ENCODE measurements around the gene NOM1.

Gene NOM1

DNA sequence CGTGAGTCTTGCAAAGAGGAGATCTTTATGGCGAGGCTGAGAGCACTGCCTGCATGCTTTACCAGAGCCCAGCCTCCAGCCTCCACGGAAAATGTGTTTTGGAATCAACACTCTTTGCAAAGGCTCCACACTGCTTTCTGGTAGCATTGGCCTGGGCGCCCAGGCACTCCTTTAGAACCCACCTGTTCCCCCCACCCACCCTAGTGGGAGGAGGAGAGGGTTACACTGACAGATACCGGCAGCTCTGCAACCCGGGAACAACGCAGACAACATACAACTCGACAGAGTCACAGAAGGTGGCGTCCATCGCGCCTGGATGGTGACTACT is 66.5 kb downstream of the NOM1 start:
- no peak overlapping the region for H3K27ac ChIP-seq (ENCODE audit: low read depth, low read length)
- no peaks in the 10 kb centered on the region for H3K36me3 ChIP-seq (ENCODE audit: control insufficient read depth in 5 of 5, insufficient read depth in 5 of 5, low read length in 5 of 5)
- H3K27me3 ChIP-seq (ENCODE audit: control insufficient read depth in 5 of 5, insufficient read depth in 4 of 5, low read length in 5 of 5) = peaks cover 81 to 96% (median 94%) of the 10 kb centered on the region in 5 donors
- no peak overlapping the region for H3K9ac ChIP-seq (ENCODE audit: low read length in 5 of 5)
- no peak overlapping the region for H3K4me3 ChIP-seq (ENCODE audit: low read depth in 1 of 5, low read length in 5 of 5)
- H3K9me3 ChIP-seq (ENCODE audit: control insufficient read depth in 5 of 5, low read length in 5 of 5) = no peaks in the 10 kb centered on the region
- H3K4me1 ChIP-seq (ENCODE audit: control insufficient read depth in 5 of 5, insufficient read depth in 5 of 5, low read length in 5 of 5) = peaks cover 0 to 27% (median 25%) of the 10 kb centered on the region in 5 donors

DNA sequence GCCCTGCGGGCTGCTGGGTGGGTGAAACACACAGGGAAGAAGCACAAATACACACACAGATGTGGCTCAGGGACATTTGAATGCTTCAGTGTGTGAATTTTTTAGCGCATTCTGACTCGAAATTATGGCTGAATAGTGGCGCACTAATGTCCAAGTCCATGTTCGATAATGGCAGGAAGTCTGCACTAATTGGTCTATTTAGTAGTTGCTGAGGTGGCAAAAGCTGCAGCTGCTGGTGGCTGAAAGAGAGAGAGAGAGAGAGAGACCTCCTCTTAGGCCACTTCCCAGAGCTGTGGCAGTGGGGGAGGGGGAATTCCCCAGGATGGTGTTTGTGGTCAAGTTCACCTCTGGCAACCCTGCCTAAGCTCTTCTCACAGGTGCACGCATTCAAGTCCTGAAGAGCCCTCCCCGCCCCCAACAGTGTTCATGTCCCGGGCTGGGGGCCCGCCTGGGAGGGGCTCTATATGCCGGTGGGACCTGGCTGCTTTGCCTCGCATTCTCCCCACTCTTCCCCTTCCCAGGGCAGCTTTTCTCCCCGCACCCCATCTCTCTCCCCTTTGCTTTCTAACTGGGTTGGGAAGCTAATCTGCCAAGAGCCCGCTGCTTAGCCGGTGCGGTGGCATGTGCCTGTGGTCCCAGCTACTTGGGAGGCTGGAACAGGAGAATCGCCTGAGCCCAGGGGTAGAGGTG is 67.0 kb downstream of the NOM1 start:
- Histone ChIP-seq H3K27ac (ENCODE audit: low read depth, low read length) (no peak overlapping the region), H3K4me3 (ENCODE audit: low read depth in 1 of 5, low read length in 5 of 5) (no peak overlapping the region), H3K9ac (ENCODE audit: low read length in 5 of 5) (no peak overlapping the region), H3K27me3 (ENCODE audit: control insufficient read depth in 5 of 5, insufficient read depth in 4 of 5, low read length in 5 of 5) (peaks cover 82 to 94% (median 92%) of the 10 kb centered on the region in 5 donors), H3K36me3 (ENCODE audit: control insufficient read depth in 5 of 5, insufficient read depth in 5 of 5, low read length in 5 of 5) (no peaks in the 10 kb centered on the region), H3K4me1 (ENCODE audit: control insufficient read depth in 5 of 5, insufficient read depth in 5 of 5, low read length in 5 of 5) (peaks cover 0 to 26% (median 24%) of the 10 kb centered on the region in 5 donors), H3K9me3 (ENCODE audit: control insufficient read depth in 5 of 5, low read length in 5 of 5) (no peaks in the 10 kb centered on the region)

DNA sequence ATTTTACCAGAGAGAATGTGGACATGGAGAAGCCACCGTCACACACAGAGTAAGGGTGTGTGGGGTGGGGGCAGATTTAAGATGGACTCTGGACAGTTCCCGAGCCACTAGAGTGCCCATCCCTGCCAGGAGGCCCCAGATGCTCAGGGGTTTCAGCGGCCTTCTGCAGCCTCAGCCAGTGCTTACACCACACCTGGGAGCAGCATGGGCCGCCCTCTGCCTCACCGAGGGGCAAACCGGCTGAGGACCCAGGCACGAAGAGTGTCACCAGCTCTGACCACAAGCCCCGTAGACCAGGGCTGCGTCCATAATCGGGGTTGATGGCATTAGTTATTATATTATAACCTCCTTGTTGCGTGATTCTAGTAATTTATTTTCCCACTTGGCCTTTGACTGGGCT is 67.6 kb downstream of the NOM1 start:
- Histone ChIP-seq H3K4me1 (ENCODE audit: control insufficient read depth in 5 of 5, insufficient read depth in 5 of 5, low read length in 5 of 5) (peaks cover 0 to 30% (median 24%) of the 10 kb centered on the region in 5 donors), H3K9ac (ENCODE audit: low read length in 5 of 5) (no peak overlapping the region), H3K36me3 (ENCODE audit: control insufficient read depth in 5 of 5, insufficient read depth in 5 of 5, low read length in 5 of 5) (no peaks in the 10 kb centered on the region), H3K27me3 (ENCODE audit: control insufficient read depth in 5 of 5, insufficient read depth in 4 of 5, low read length in 5 of 5) (peaks cover 82 to 94% (median 92%) of the 10 kb centered on the region in 5 donors), H3K4me3 (ENCODE audit: low read depth in 1 of 5, low read length in 5 of 5) (no peak overlapping the region), H3K9me3 (ENCODE audit: control insufficient read depth in 5 of 5, low read length in 5 of 5) (no peaks in the 10 kb centered on the region), H3K27ac (ENCODE audit: low read depth, low read length) (no peak overlapping the region)

DNA sequence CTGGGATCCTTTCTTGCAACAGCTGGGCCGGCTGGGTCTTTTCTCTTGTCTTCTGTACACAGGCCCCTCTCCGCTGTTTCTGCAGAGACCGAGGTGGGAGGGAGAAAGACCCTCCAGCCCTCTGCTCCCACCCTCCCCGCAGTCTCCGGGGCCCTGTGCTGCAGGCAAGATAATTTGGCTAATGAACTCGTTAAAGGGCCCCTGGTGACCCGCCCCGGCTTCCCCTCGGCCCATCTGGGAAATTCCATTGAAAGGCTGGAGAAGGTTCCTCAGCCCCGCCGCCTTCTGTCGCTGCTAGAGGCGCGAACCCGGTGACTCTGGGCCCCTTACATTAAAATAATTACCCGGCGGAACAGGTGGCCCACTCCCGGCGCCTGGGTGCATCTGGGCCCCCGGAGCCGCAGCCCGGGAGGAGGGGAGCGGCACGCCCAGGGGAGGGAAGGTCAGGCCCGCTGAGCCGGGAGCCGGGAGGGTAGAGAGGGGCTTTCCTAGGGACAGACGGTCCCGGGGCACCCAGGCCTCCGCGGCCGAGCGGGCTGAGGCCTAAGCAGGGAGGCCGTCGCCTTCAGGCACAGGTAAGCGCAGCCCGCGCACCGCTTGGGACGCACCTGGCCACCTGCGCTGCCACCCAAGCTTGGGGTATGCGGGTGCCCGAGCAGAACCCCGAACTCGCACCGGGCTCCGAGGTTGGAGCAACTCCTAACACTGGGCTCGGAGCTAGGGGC is 68.3 kb downstream of the NOM1 start:
- no peaks in the 10 kb centered on the region for H3K36me3 ChIP-seq (ENCODE audit: control insufficient read depth in 5 of 5, insufficient read depth in 5 of 5, low read length in 5 of 5)
- no peak overlapping the region for H3K27ac ChIP-seq (ENCODE audit: low read depth, low read length)
- peaks cover 0 to 30% (median 24%) of the 10 kb centered on the region in 5 donors for H3K4me1 ChIP-seq (ENCODE audit: control insufficient read depth in 5 of 5, insufficient read depth in 5 of 5, low read length in 5 of 5)
- peak overlapping the region in 1 of 5 donors; percentile 22 for H3K4me3 ChIP-seq (ENCODE audit: low read depth in 1 of 5, low read length in 5 of 5)
- no peak overlapping the region for H3K9ac ChIP-seq (ENCODE audit: low read length in 5 of 5)
- H3K9me3 ChIP-seq (ENCODE audit: control insufficient read depth in 5 of 5, low read length in 5 of 5) = no peaks in the 10 kb centered on the region
- H3K27me3 ChIP-seq (ENCODE audit: control insufficient read depth in 5 of 5, insufficient read depth in 4 of 5, low read length in 5 of 5) = peaks cover 86 to 96% (median 94%) of the 10 kb centered on the region in 5 donors

DNA sequence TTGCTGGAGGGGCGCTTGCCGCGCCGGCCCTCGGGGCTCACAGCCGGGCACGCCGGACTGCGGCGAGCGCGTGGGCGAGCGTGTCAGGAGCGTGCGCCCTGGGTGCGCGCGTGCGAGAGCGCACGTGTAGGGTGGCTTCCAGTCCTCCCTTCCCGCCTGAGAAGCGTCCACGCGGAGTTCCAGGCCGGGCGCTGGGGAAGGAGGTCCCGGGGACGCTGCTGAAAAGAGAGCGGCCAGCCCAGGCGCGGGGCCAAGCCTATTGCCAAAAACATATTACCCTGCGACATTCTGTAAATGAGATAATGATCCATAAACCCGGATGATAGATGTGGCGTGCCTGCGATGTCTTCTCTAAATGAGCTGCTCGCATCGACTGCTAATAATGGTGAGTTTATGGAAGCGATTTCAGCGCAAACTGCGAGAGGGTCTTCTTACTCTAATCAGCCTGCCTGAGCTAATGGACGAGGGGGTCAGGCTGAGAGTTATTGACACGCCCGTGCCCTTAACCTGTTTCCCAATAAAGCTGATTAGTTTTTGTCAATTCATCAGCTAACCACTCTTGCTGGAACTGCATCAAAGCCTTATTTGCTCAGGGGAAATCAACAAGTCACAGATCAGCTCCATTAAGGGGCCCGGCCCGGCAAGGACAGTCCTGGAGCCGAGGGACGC is 69.0 kb downstream of the NOM1 start:
- peaks cover 0 to 30% (median 24%) of the 10 kb centered on the region in 5 donors for H3K4me1 ChIP-seq (ENCODE audit: control insufficient read depth in 5 of 5, insufficient read depth in 5 of 5, low read length in 5 of 5)
- no peak overlapping the region for H3K27ac ChIP-seq (ENCODE audit: low read depth, low read length)
- H3K27me3 ChIP-seq (ENCODE audit: control insufficient read depth in 5 of 5, insufficient read depth in 4 of 5, low read length in 5 of 5) = peaks cover 86 to 96% (median 95%) of the 10 kb centered on the region in 5 donors
- H3K9ac ChIP-seq (ENCODE audit: low read length in 5 of 5) = no peak overlapping the region
- H3K4me3 ChIP-seq (ENCODE audit: low read depth in 1 of 5, low read length in 5 of 5) = peak overlapping the region in 1 of 5 donors; percentile 22
- H3K36me3 ChIP-seq (ENCODE audit: control insufficient read depth in 5 of 5, insufficient read depth in 5 of 5, low read length in 5 of 5) = no peaks in the 10 kb centered on the region
- no peaks in the 10 kb centered on the region for H3K9me3 ChIP-seq (ENCODE audit: control insufficient read depth in 5 of 5, low read length in 5 of 5)

DNA sequence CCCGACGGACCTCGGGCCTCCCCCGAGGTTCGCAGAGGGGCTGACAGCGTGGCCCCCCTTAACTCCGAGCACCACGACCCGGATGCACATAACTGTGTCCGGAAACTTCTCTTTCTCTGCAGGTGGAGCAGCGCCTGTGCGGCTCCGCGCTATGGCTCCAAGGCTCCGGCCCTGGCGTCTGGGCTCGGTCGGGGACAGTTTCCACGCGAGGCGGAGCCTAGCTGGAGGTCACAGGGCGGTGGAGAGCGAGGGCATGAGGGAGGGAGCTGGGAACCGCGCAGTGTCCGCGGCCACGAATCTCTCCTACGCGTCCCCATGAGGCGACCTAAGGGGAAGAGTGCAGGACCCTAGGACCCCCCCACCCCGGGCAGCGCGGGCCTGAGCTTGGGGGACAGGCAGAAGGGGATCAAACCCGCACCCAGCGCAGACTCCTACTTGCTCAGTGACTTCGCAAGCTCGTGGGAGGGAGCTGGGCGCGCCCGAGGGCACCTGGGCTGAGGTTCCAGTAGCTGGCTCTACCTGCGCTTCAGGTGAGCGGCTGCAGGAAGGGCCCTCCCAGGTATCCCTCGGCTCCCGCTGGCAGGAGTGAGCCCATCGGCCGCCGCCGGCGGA is 69.6 kb downstream of the NOM1 start:
- no peak overlapping the region for H3K27ac ChIP-seq (ENCODE audit: low read depth, low read length)
- H3K9ac ChIP-seq (ENCODE audit: low read length in 5 of 5) = no peak overlapping the region
- peaks cover 0 to 30% (median 24%) of the 10 kb centered on the region in 5 donors for H3K4me1 ChIP-seq (ENCODE audit: control insufficient read depth in 5 of 5, insufficient read depth in 5 of 5, low read length in 5 of 5)
- peaks cover 81 to 93% (median 90%) of the 10 kb centered on the region in 5 donors for H3K27me3 ChIP-seq (ENCODE audit: control insufficient read depth in 5 of 5, insufficient read depth in 4 of 5, low read length in 5 of 5)
- H3K36me3 ChIP-seq (ENCODE audit: control insufficient read depth in 5 of 5, insufficient read depth in 5 of 5, low read length in 5 of 5) = no peaks in the 10 kb centered on the region
- H3K4me3 ChIP-seq (ENCODE audit: low read depth in 1 of 5, low read length in 5 of 5) = no peak overlapping the region
- H3K9me3 ChIP-seq (ENCODE audit: control insufficient read depth in 5 of 5, low read length in 5 of 5) = no peaks in the 10 kb centered on the region

DNA sequence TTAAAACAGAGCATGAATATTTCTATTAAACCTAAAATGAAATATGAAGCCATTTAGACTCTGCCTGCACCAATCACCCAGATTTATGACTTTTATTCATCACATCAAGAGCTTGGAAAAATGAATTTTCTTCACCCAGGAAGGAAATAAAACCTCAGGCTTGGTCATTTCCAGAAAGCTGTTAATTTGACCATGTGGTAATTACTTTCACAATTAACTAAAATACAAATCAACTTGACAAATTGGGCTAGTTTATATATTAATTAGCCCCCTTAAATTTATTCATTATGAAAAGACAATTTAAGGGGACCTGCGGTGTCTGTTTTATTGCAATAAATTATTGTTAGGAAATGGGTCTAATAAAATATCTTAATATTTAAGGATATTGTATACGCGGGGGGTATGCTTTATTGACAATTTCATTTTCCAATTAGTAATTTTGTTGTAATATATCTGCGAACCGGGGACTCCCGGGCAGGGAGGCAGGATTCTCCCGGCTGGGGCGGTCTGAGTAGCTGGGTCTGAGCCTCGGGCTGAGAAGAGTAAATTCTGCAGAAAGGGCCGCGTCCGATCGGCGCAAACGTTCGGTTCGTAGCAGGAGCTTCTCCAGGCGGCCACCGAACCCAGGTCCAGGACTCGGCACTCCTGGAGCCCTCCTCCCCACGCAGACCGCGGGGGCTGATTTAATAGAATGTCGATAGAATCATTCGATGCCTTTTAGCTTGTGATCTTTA is 70.4 kb downstream of the NOM1 start:
- no peak overlapping the region for H3K9ac ChIP-seq (ENCODE audit: low read length in 5 of 5)
- H3K27me3 ChIP-seq (ENCODE audit: control insufficient read depth in 5 of 5, insufficient read depth in 4 of 5, low read length in 5 of 5) = peaks cover 76 to 91% (median 85%) of the 10 kb centered on the region in 5 donors
- no peak overlapping the region for H3K4me3 ChIP-seq (ENCODE audit: low read depth in 1 of 5, low read length in 5 of 5)
- no peaks in the 10 kb centered on the region for H3K9me3 ChIP-seq (ENCODE audit: control insufficient read depth in 5 of 5, low read length in 5 of 5)
- no peaks in the 10 kb centered on the region for H3K36me3 ChIP-seq (ENCODE audit: control insufficient read depth in 5 of 5, insufficient read depth in 5 of 5, low read length in 5 of 5)
- no peak overlapping the region for H3K27ac ChIP-seq (ENCODE audit: low read depth, low read length)
- H3K4me1 ChIP-seq (ENCODE audit: control insufficient read depth in 5 of 5, insufficient read depth in 5 of 5, low read length in 5 of 5) = peaks cover 0 to 30% (median 24%) of the 10 kb centered on the region in 5 donors

DNA sequence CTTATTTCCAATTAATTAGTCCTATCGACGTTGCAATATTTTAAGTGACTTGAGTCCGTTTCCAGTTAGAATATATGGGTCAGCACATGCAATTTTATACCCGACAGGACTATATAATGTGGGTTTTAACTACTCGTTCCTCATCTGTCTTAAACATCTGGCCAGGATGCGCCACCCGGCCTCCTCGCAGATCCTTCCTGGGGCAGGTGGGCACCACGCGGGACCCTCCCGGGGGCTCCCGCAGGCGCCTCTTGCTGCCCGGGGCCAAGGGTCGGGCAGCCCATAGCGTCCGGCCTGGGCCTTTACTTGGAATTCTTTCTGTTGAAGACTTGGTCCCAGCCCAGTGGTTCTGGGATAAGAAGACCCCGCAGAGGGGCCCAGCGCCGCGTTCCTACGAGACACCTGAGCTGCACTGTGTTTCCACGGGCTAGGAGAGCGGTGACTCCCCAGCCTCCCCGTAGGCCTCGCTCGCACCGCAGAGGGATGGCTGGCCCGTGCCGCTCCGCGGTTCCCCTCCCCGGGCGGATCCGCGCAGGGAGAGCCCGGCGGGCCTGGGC is 71.1 kb downstream of the NOM1 start:
- Histone ChIP-seq H3K4me3 (ENCODE audit: low read depth in 1 of 5, low read length in 5 of 5) (no peak overlapping the region), H3K36me3 (ENCODE audit: control insufficient read depth in 5 of 5, insufficient read depth in 5 of 5, low read length in 5 of 5) (no peaks in the 10 kb centered on the region), H3K9me3 (ENCODE audit: control insufficient read depth in 5 of 5, low read length in 5 of 5) (no peaks in the 10 kb centered on the region), H3K27me3 (ENCODE audit: control insufficient read depth in 5 of 5, insufficient read depth in 4 of 5, low read length in 5 of 5) (peaks cover 74 to 88% (median 84%) of the 10 kb centered on the region in 5 donors), H3K9ac (ENCODE audit: low read length in 5 of 5) (no peak overlapping the region), H3K27ac (ENCODE audit: low read depth, low read length) (no peak overlapping the region), H3K4me1 (ENCODE audit: control insufficient read depth in 5 of 5, insufficient read depth in 5 of 5, low read length in 5 of 5) (peaks cover 0 to 30% (median 24%) of the 10 kb centered on the region in 5 donors)

DNA sequence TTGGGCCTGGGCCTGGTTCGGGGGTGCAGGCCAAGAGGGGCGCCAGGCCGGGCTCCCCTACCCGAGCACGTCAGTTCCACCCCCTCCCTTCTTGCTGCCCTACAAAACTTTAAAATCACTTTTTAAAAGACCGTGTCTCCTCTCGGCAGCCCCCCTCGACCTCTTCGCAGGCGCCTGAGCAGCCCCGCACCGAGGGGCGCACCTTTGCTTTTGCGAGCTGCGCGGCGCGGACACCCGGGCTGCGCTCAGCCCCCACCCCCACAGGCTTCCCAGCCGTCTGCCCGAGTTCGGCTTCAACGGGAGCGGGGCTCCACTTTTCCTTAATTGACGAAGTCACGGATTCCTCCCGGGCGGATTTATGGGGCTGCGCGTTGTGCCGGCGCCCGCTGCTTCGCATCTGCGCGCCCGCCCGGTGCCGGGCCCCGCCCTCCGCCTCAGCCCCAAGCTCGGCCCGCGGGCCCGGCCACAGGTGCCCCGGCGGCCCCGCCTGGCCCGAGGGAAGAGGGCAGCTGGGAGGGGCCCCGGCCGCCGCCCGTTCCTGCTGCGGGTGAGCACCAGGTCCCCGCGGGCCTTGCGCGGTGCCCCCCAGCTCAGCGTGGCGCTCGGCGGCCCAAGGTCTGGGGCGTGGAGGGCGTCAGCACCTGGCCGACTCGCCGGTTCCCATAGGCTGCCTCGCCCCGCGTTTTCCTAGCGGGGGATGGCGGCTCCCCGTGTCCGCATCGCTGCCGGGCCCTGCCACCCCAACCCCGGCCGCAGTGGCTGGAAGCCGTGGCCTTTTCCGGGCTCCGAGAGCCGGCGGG is 71.8 kb downstream of the NOM1 start:
- Histone ChIP-seq H3K9ac (ENCODE audit: low read length in 5 of 5) (no peak overlapping the region), H3K4me1 (ENCODE audit: control insufficient read depth in 5 of 5, insufficient read depth in 5 of 5, low read length in 5 of 5) (peaks cover 0 to 28% (median 24%) of the 10 kb centered on the region in 5 donors), H3K36me3 (ENCODE audit: control insufficient read depth in 5 of 5, insufficient read depth in 5 of 5, low read length in 5 of 5) (no peaks in the 10 kb centered on the region), H3K9me3 (ENCODE audit: control insufficient read depth in 5 of 5, low read length in 5 of 5) (no peaks in the 10 kb centered on the region), H3K27ac (ENCODE audit: low read depth, low read length) (no peak overlapping the region), H3K4me3 (ENCODE audit: low read depth in 1 of 5, low read length in 5 of 5) (no peak overlapping the region), H3K27me3 (ENCODE audit: control insufficient read depth in 5 of 5, insufficient read depth in 4 of 5, low read length in 5 of 5) (peaks cover 69 to 84% (median 77%) of the 10 kb centered on the region in 5 donors)

Data from subcutaneous abdominal adipose tissue (tissue), 5 donors.